ENCODE results near the gene LRRC8D. TPM values are rescaled to one million over a fixed set of nuclear protein-coding genes. Genes with fewer than 3 reads are reported as not detected.

Gene LRRC8D
- total and polyA plus RNA-seq, 9 of the 15 experiments (the other 6 are each of a cell fraction or from before 2014, with no cell fraction given), result 3.4 to 53.9 (median 15.9) TPM

DNA sequence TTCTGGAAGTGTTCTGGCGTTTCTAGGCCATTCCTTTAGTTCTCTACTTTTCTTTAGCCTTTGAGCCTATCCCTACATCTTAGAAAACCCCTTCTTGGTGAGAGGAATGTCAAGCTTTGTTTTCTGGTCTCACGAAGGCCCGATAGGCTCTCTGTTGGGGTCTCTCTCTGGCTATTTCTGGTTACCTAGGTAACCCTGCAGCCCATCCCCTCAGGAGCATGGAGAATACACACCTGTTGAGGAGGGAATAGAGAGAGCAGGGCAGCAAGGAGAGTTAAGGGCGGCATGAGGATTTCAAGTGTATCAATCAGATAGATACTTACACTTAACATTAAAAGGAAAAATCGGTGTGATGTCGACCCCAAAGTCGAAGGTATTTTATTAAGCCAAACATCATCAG, 45.7 kb downstream of the LRRC8D start:
- Histone ChIP-seq H4K20me1 (replicated peaks; ENCODE audit: control insufficient read depth, insufficient read depth, low read length) (no peaks in the 10 kb centered on the region), H3K9ac (ENCODE audit: insufficient read depth in 1 of 2, low read depth in 2 of 2, low read length in 2 of 2) (no peak overlapping the region), H3K79me2 (ENCODE audit: control insufficient read depth, insufficient read depth, low read length) (peaks cover 14% of the 10 kb centered on the region), H3K36me3 (ENCODE audit: control insufficient read depth, insufficient read depth, low read length) (peaks cover 35% of the 10 kb centered on the region), H3K9me3 (replicated peaks; ENCODE audit: control insufficient read depth, insufficient read depth, low read depth, low read length) (no peaks in the 10 kb centered on the region), H3K4me1 (replicated peaks in 1 of 2; ENCODE audit: control insufficient read depth in 2 of 2, insufficient read depth in 2 of 2, low read length in 2 of 2) (peaks cover 3 to 27% of the 10 kb centered on the region in 2 experiments; a peak in 3 of 5 replicates), H3K4me2 (ENCODE audit: insufficient read depth, low read length) (no peak overlapping the region), H3K27ac (ENCODE audit: extremely low read depth, low read depth, low read length) (no peak overlapping the region), H3K4me3 (no peak overlapping the region), H3K27me3 (ENCODE audit: control insufficient read depth in 2 of 2, insufficient read depth in 2 of 2, low read length in 2 of 2) (no peaks in the 10 kb centered on the region), H3K9me1 (ENCODE audit: control insufficient read depth, insufficient read depth, low read length) (peaks cover 3% of the 10 kb centered on the region), H2AFZ (ENCODE audit: low read depth, low read length) (no peak overlapping the region)
- FAIRE-seq (no peak), ATAC-seq (no peak), DNase-seq (ENCODE audit: extremely low read depth in 1 of 4, low spot score in 3 of 4) (no peak)
- intact Hi-C loops (cut with micrococcal nuclease) (no loop called here), in situ Hi-C loops (cut with MboI) (no loop called here)
- CTCF ChIA-PET (ENCODE audit: low intra/inter-chr PET ratio), result no interaction called here
- POLR2A ChIA-PET, result interaction anchor here (0.6 kb wide), 1 partner anchor 10 kb away, joined by 3 read pairs; no protein-coding TSS in a partner anchor
- 88% methylated on average over 7 of the region's 7 CpGs for WGBS (ENCODE audit: insufficient coverage, low coverage, missing lambda C conversion rate)
- BruUV-seq (replicated peaks), result no TSS peak
- TF ChIP-seq ZZZ3 (IDR thresholded peaks at IDR 0.05) (no peak), RFX1 (IDR thresholded peaks at IDR 0.05) (peak; percentile 44; the same call in 1 of the 2 replicates)

DNA sequence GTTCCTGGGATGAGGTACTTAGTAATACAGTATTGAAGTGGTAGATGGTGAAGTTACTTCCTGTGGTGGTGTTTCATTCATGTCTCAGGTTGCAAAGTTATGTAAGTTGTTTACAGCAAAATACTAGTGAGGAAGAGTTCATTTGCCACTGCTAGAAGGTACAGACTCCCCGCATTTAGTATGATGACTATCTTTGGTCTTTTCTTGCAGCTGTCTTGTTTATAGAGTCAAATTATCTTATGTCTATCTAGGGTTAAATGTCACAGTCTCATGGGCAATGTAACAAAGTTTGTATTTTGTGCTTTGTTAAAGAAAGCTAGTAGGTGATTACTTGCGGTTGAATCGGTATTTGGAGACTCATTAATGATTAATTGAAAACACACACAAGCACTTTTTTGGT, 50.2 kb downstream of the LRRC8D start:
- H3K9me1 ChIP-seq (ENCODE audit: control insufficient read depth, insufficient read depth, low read length), result no peaks in the 10 kb centered on the region
- no peaks in the 10 kb centered on the region for H3K9me3 ChIP-seq (replicated peaks; ENCODE audit: control insufficient read depth, insufficient read depth, low read depth, low read length)
- no peak overlapping the region for H3K27ac ChIP-seq (ENCODE audit: extremely low read depth, low read depth, low read length)
- WGBS (ENCODE audit: insufficient coverage, low coverage, missing lambda C conversion rate), result 70% methylated on average over 3 of the region's 3 CpGs
- H3K4me2 ChIP-seq (ENCODE audit: insufficient read depth, low read length), result no peak overlapping the region
- BruUV-seq (replicated peaks), result TSS peak; percentile 3
- no peak for ATAC-seq
- no peak for TF ChIP-seq ZNF143 (CRISPR knock-in tag; IDR thresholded peaks at IDR 0.05)
- TF ChIP-seq NR2C2 (CRISPR knock-in tag; IDR thresholded peaks at IDR 0.05), result no peak
- 0 out of 2 replicates have a peak, but pooled peaks have one; percentile 36 for TF ChIP-seq NR2C2 (tag; IDR thresholded peaks at IDR 0.05)
- TF ChIP-seq GABPB2 (CRISPR knock-in tag; conservative IDR thresholded peaks at IDR 0.05), result no peak
- TF ChIP-seq SIN3B (IDR thresholded peaks at IDR 0.05; ENCODE audit: low read depth), result no peak
- no peak for TF ChIP-seq OTX1 (CRISPR knock-in tag; IDR thresholded peaks at IDR 0.05)
- TF ChIP-seq, protein P1, sequence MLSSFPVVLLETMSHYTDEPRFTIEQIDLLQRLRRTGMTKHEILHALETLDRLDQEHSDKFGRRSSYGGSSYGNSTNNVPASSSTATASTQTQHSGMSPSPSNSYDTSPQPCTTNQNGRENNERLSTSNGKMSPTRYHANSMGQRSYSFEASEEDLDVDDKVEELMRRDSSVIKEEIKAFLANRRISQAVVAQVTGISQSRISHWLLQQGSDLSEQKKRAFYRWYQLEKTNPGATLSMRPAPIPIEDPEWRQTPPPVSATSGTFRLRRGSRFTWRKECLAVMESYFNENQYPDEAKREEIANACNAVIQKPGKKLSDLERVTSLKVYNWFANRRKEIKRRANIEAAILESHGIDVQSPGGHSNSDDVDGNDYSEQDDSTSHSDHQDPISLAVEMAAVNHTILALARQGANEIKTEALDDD (IDR thresholded peaks at IDR 0.05), result 0 out of 2 replicates have a peak, but pooled peaks have one; percentile 29
- TF ChIP-seq NR2C1 (IDR thresholded peaks at IDR 0.05), result no peak
- peak; percentile 58 for TF ChIP-seq NR2C1 (tag; IDR thresholded peaks at IDR 0.05)
- TF ChIP-seq, protein P2, sequence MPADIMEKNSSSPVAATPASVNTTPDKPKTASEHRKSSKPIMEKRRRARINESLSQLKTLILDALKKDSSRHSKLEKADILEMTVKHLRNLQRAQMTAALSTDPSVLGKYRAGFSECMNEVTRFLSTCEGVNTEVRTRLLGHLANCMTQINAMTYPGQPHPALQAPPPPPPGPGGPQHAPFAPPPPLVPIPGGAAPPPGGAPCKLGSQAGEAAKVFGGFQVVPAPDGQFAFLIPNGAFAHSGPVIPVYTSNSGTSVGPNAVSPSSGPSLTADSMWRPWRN (IDR thresholded peaks at IDR 0.05; ENCODE audit: low read depth), result no peak
- H2AFZ ChIP-seq (ENCODE audit: low read depth, low read length), result no peak overlapping the region
- ChIA-PET CTCF (ENCODE audit: low intra/inter-chr PET ratio) (no interaction called here), POLR2A (interaction anchor here (1.3 kb wide), 1 partner anchor 8 kb away, joined by 4 read pairs; no protein-coding TSS in a partner anchor)
- H3K4me3 ChIP-seq, result no peak overlapping the region
- DNase-seq (ENCODE audit: extremely low read depth in 1 of 4, low spot score in 3 of 4), result no peak
- H3K9ac ChIP-seq (ENCODE audit: insufficient read depth in 1 of 2, low read depth in 2 of 2, low read length in 2 of 2), result no peak overlapping the region
- H3K79me2 ChIP-seq (ENCODE audit: control insufficient read depth, insufficient read depth, low read length), result peaks cover 52% of the 10 kb centered on the region
- in situ Hi-C loops (cut with MboI) (no loop called here), intact Hi-C loops (cut with micrococcal nuclease) (loop anchor here (5.0 kb wide), 1 partner anchor 81 kb away; no protein-coding TSS in a partner anchor)
- H4K20me1 ChIP-seq (replicated peaks; ENCODE audit: control insufficient read depth, insufficient read depth, low read length), result no peaks in the 10 kb centered on the region
- H3K4me1 ChIP-seq (replicated peaks in 1 of 2; ENCODE audit: control insufficient read depth in 2 of 2, insufficient read depth in 2 of 2, low read length in 2 of 2), result peaks cover 2 to 39% of the 10 kb centered on the region in 2 experiments; a peak in 3 of 5 replicates
- no peak for FAIRE-seq
- H3K27me3 ChIP-seq (ENCODE audit: control insufficient read depth in 2 of 2, insufficient read depth in 2 of 2, low read length in 2 of 2), result no peaks in the 10 kb centered on the region
- peaks cover 31% of the 10 kb centered on the region for H3K36me3 ChIP-seq (ENCODE audit: control insufficient read depth, insufficient read depth, low read length)
